Measurements from ENCODE around the gene IGHMBP2.

Gene IGHMBP2

GRCh38 chr11:68912254-68912653 is 8.6 kb downstream of the IGHMBP2 start:
- no peaks in the 10 kb centered on the region for H3K27me3 ChIP-seq (ENCODE audit: insufficient read depth, low read length)
- no peak overlapping the region for H3K9ac ChIP-seq (ENCODE audit: low read length)
- H4K12ac ChIP-seq (ENCODE audit: low read depth, low read length) = no peak overlapping the region
- no peak overlapping the region for H3K4me3 ChIP-seq (ENCODE audit: low read depth, low read length)
- no peak overlapping the region for H2BK5ac ChIP-seq (ENCODE audit: low read depth, low read length, poor library complexity)
- H3K79me1 ChIP-seq (ENCODE audit: low read length) = no peaks in the 10 kb centered on the region
- WGBS (ENCODE audit: extremely low coverage, insufficient coverage, insufficient read length) = no CpG with 5 or more reads among the region's 5 CpGs
- peaks cover 2% of the 10 kb centered on the region in 2 experiments for H3K4me1 ChIP-seq (ENCODE audit: control insufficient read depth in 1 of 2, insufficient read depth in 2 of 2, low read length in 2 of 2)
- H3K23ac ChIP-seq (ENCODE audit: low read length) = no peak overlapping the region
- H2AFZ ChIP-seq (ENCODE audit: insufficient read depth, low read length, poor library complexity) = no peak overlapping the region
- no peak overlapping the region for H3K4me2 ChIP-seq (ENCODE audit: low read length)
- no peak overlapping the region for H3K4ac ChIP-seq (ENCODE audit: low read depth, low read length)
- no peak overlapping the region for H4K91ac ChIP-seq (ENCODE audit: low read depth, low read length)
- H3K36me3 ChIP-seq (ENCODE audit: control insufficient read depth in 1 of 2, insufficient read depth in 2 of 2, low read length in 2 of 2) = peaks cover 48 to 57% of the 10 kb centered on the region in 2 experiments
- H2BK12ac ChIP-seq (ENCODE audit: low read length) = no peak overlapping the region
- DNase-seq = no peak
- peaks cover 2% of the 10 kb centered on the region for H3K9me3 ChIP-seq (ENCODE audit: insufficient read depth, low read depth, low read length)
- H3K27ac ChIP-seq (ENCODE audit: low read depth, low read length) = no peak overlapping the region
- no peak overlapping the region for H2BK120ac ChIP-seq (ENCODE audit: insufficient read depth, low read length, poor library complexity)
- no peaks in the 10 kb centered on the region for H3K79me2 ChIP-seq (ENCODE audit: control insufficient read depth, insufficient read depth, low read length, poor library complexity)
- no peak overlapping the region for H3K18ac ChIP-seq (ENCODE audit: low read length)
- no peak overlapping the region for H2AK5ac ChIP-seq (ENCODE audit: low read length)
- H4K8ac ChIP-seq (ENCODE audit: low read depth, low read length) = no peak overlapping the region
- H3K14ac ChIP-seq (ENCODE audit: low read length) = no peak overlapping the region

GRCh38 chr11:68913188-68913587 is 9.5 kb downstream of the IGHMBP2 start:
- no peak overlapping the region for H2BK120ac ChIP-seq (ENCODE audit: insufficient read depth, low read length, poor library complexity)
- no peak overlapping the region for H3K4me3 ChIP-seq (ENCODE audit: low read depth, low read length)
- H4K8ac ChIP-seq (ENCODE audit: low read depth, low read length) = no peak overlapping the region
- H3K4ac ChIP-seq (ENCODE audit: low read depth, low read length) = no peak overlapping the region
- H4K12ac ChIP-seq (ENCODE audit: low read depth, low read length) = no peak overlapping the region
- no peaks in the 10 kb centered on the region for H3K27me3 ChIP-seq (ENCODE audit: insufficient read depth, low read length)
- H2AFZ ChIP-seq (ENCODE audit: insufficient read depth, low read length, poor library complexity) = no peak overlapping the region
- no peak overlapping the region for H2BK5ac ChIP-seq (ENCODE audit: low read depth, low read length, poor library complexity)
- H3K36me3 ChIP-seq (ENCODE audit: control insufficient read depth in 1 of 2, insufficient read depth in 2 of 2, low read length in 2 of 2) = peaks cover 49 to 59% of the 10 kb centered on the region in 2 experiments
- no peak for DNase-seq
- H3K79me2 ChIP-seq (ENCODE audit: control insufficient read depth, insufficient read depth, low read length, poor library complexity) = no peaks in the 10 kb centered on the region
- WGBS (ENCODE audit: extremely low coverage, insufficient coverage, insufficient read length) = no CpG with 5 or more reads among the region's 5 CpGs
- H3K4me1 ChIP-seq (ENCODE audit: control insufficient read depth in 1 of 2, insufficient read depth in 2 of 2, low read length in 2 of 2) = peaks cover 2% of the 10 kb centered on the region in 2 experiments
- H2AK5ac ChIP-seq (ENCODE audit: low read length) = no peak overlapping the region
- H3K79me1 ChIP-seq (ENCODE audit: low read length) = no peaks in the 10 kb centered on the region
- no peak overlapping the region for H3K14ac ChIP-seq (ENCODE audit: low read length)
- H3K18ac ChIP-seq (ENCODE audit: low read length) = no peak overlapping the region
- H4K91ac ChIP-seq (ENCODE audit: low read depth, low read length) = no peak overlapping the region
- H3K23ac ChIP-seq (ENCODE audit: low read length) = no peak overlapping the region
- H3K9me3 ChIP-seq (ENCODE audit: insufficient read depth, low read depth, low read length) = peaks cover 2% of the 10 kb centered on the region
- H3K9ac ChIP-seq (ENCODE audit: low read length) = no peak overlapping the region
- no peak overlapping the region for H3K27ac ChIP-seq (ENCODE audit: low read depth, low read length)
- no peak overlapping the region for H2BK12ac ChIP-seq (ENCODE audit: low read length)
- no peak overlapping the region for H3K4me2 ChIP-seq (ENCODE audit: low read length)

GRCh38 chr11:68914761-68915160 is 11.1 kb downstream of the IGHMBP2 start:
- Histone ChIP-seq H3K18ac (ENCODE audit: low read length) (no peak overlapping the region), H2BK120ac (ENCODE audit: insufficient read depth, low read length, poor library complexity) (no peak overlapping the region), H2BK5ac (ENCODE audit: low read depth, low read length, poor library complexity) (no peak overlapping the region), H3K27me3 (ENCODE audit: insufficient read depth, low read length) (no peaks in the 10 kb centered on the region), H4K8ac (ENCODE audit: low read depth, low read length) (no peak overlapping the region), H3K79me1 (ENCODE audit: low read length) (no peaks in the 10 kb centered on the region), H3K79me2 (ENCODE audit: control insufficient read depth, insufficient read depth, low read length, poor library complexity) (no peaks in the 10 kb centered on the region), H3K9me3 (ENCODE audit: insufficient read depth, low read depth, low read length) (peaks cover 2% of the 10 kb centered on the region), H3K27ac (ENCODE audit: low read depth, low read length) (no peak overlapping the region), H4K91ac (ENCODE audit: low read depth, low read length) (peak overlapping the region; percentile 59), H4K12ac (ENCODE audit: low read depth, low read length) (no peak overlapping the region), H3K36me3 (ENCODE audit: control insufficient read depth in 1 of 2, insufficient read depth in 2 of 2, low read length in 2 of 2) (peaks cover 47 to 53% of the 10 kb centered on the region in 2 experiments), H2BK12ac (ENCODE audit: low read length) (no peak overlapping the region), H3K4ac (ENCODE audit: low read depth, low read length) (no peak overlapping the region), H3K4me3 (ENCODE audit: low read depth, low read length) (no peak overlapping the region), H3K4me1 (ENCODE audit: control insufficient read depth in 1 of 2, insufficient read depth in 2 of 2, low read length in 2 of 2) (peaks cover 2% of the 10 kb centered on the region in 2 experiments), H3K9ac (ENCODE audit: low read length) (no peak overlapping the region), H2AFZ (ENCODE audit: insufficient read depth, low read length, poor library complexity) (no peak overlapping the region), H3K23ac (ENCODE audit: low read length) (no peak overlapping the region), H3K4me2 (ENCODE audit: low read length) (no peak overlapping the region), H2AK5ac (ENCODE audit: low read length) (no peak overlapping the region), H3K14ac (ENCODE audit: low read length) (peak overlapping the region; percentile 30)
- peak in 1 of 2 donors; percentile 19 for DNase-seq
- no CpG with 5 or more reads among the region's 15 CpGs for WGBS (ENCODE audit: extremely low coverage, insufficient coverage, insufficient read length)

- Histone ChIP-seq H2AK5ac (ENCODE audit: low read length) (no peak overlapping the region), H3K4me1 (ENCODE audit: control insufficient read depth in 1 of 2, insufficient read depth in 2 of 2, low read length in 2 of 2) (peaks cover 2% of the 10 kb centered on the region in 2 experiments), H2BK12ac (ENCODE audit: low read length) (no peak overlapping the region), H4K12ac (ENCODE audit: low read depth, low read length) (no peak overlapping the region), H3K4ac (ENCODE audit: low read depth, low read length) (no peak overlapping the region), H3K79me2 (ENCODE audit: control insufficient read depth, insufficient read depth, low read length, poor library complexity) (no peaks in the 10 kb centered on the region), H4K91ac (ENCODE audit: low read depth, low read length) (no peak overlapping the region), H3K9me3 (ENCODE audit: insufficient read depth, low read depth, low read length) (peaks cover 2% of the 10 kb centered on the region), H3K4me3 (ENCODE audit: low read depth, low read length) (no peak overlapping the region), H3K9ac (ENCODE audit: low read length) (no peak overlapping the region), H3K27me3 (ENCODE audit: insufficient read depth, low read length) (no peaks in the 10 kb centered on the region), H3K18ac (ENCODE audit: low read length) (no peak overlapping the region), H2AFZ (ENCODE audit: insufficient read depth, low read length, poor library complexity) (no peak overlapping the region), H4K8ac (ENCODE audit: low read depth, low read length) (no peak overlapping the region), H3K79me1 (ENCODE audit: low read length) (no peaks in the 10 kb centered on the region), H3K14ac (ENCODE audit: low read length) (no peak overlapping the region), H3K4me2 (ENCODE audit: low read length) (no peak overlapping the region), H2BK120ac (ENCODE audit: insufficient read depth, low read length, poor library complexity) (no peak overlapping the region), H2BK5ac (ENCODE audit: low read depth, low read length, poor library complexity) (no peak overlapping the region), H3K23ac (ENCODE audit: low read length) (no peak overlapping the region), H3K36me3 (ENCODE audit: control insufficient read depth in 1 of 2, insufficient read depth in 2 of 2, low read length in 2 of 2) (peaks cover 39 to 48% of the 10 kb centered on the region in 2 experiments), H3K27ac (ENCODE audit: low read depth, low read length) (no peak overlapping the region)
- DNase-seq = no peak
- no CpG with 5 or more reads among the region's 13 CpGs for WGBS (ENCODE audit: extremely low coverage, insufficient coverage, insufficient read length)
These were observed 12.7 kb downstream of the IGHMBP2 start for GRCh38 chr11:68916439-68916838.
